Muscle layer of colon (tissue), 2 donors: ENCODE data around the gene SLC25A1.

Source experiments
- H3K27ac ChIP-seq: one replicate; pipeline ENCODE4 v1.7.0; 2013; ENCODE audit warnings: low read depth, mild to moderate bottlenecking, low read length, moderate library complexity
- H3K27me3 ChIP-seq, 2 donors: one replicate each; pipeline ENCODE4 v1.7.0; 2013; ENCODE audit warnings: low read length in 2 of 2, mild to moderate bottlenecking in 2 of 2; ENCODE audit not compliant: insufficient read depth in 2 of 2, control insufficient read depth in 1 of 2
- H3K36me3 ChIP-seq: one replicate; pipeline ENCODE4 v1.7.0; 2013; ENCODE audit warnings: mild to moderate bottlenecking, low read length; ENCODE audit not compliant: insufficient read depth
- H3K4me1 ChIP-seq: one replicate; pipeline ENCODE4 v1.7.0; 2013; ENCODE audit warnings: mild to moderate bottlenecking, low read length; ENCODE audit not compliant: insufficient read depth
- H3K4me3 ChIP-seq, 2 donors: one replicate each; pipeline ENCODE4 v1.7.0; 2013; ENCODE audit warnings: low read length in 2 of 2, low read depth in 1 of 2, mild to moderate bottlenecking in 1 of 2, moderate library complexity in 1 of 2
- H3K9ac ChIP-seq: one replicate; pipeline ENCODE4 v1.7.0; 2013; ENCODE audit warnings: low read length
- H3K9me3 ChIP-seq: one replicate; pipeline ENCODE4 v1.7.0; 2013; ENCODE audit warnings: mild to moderate bottlenecking, low read length
- donor health status: abdominal sarcoma.
- donor health status: Adenocarcinoma of cecum.

The SLC25A1 gene

GRCh38 chr22:19193879-19194278 is 15.3 kb upstream of the SLC25A1 start:
- H3K27ac ChIP-seq: no peak overlapping the region
- no peaks in the 10 kb centered on the region for H3K4me1 ChIP-seq
- no peaks in the 10 kb centered on the region for H3K27me3 ChIP-seq
- H3K36me3 ChIP-seq: no peaks in the 10 kb centered on the region
- no peak overlapping the region for H3K4me3 ChIP-seq
- H3K9me3 ChIP-seq: no peaks in the 10 kb centered on the region
- H3K9ac ChIP-seq: no peak overlapping the region

GRCh38 chr22:19187716-19188563 is 9.4 kb upstream of the SLC25A1 start:
- no peak overlapping the region for H3K27ac ChIP-seq
- H3K9me3 ChIP-seq: no peaks in the 10 kb centered on the region
- no peak overlapping the region for H3K4me3 ChIP-seq
- H3K36me3 ChIP-seq: no peaks in the 10 kb centered on the region
- H3K27me3 ChIP-seq: no peaks in the 10 kb centered on the region
- no peaks in the 10 kb centered on the region for H3K4me1 ChIP-seq
- H3K9ac ChIP-seq: no peak overlapping the region

DNA sequence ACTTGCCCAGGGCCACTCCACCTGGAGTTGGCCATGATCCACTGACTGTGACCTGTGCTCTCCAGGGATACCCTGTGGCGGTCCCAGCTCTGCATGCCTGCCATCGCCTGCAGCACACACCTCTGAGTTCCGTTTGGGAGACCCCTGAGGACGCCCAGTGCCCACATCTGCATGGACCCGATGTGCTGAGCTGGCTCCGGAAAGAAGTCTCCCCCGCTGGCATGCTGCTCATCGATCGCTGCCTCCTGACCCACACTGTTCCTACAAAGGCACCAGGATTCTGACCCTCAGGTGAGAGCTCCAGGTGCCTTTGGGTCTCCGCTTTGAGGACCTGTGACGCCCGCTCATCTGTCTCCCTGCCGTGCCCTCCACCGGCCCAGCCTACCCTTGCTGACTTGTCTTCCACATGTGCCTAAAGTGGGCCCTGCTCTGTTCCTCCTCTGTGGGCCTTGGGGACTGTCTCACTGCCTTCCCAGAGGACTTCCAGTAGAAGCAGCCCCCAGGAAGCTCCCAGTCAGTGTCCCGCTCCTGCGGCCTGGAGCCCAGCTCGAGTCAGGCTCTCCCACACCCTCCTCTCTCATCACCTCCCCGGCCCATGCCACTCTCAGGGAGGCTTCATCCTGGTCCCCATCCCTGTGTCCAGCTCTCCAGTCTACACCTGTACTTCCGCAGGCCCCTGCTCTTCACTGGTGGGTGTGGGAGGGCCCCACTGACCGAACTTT is 5.9 kb upstream of the SLC25A1 start:
- no peak overlapping the region for H3K27ac ChIP-seq
- H3K27me3 ChIP-seq: no peaks in the 10 kb centered on the region
- H3K4me1 ChIP-seq: peaks cover 4% of the 10 kb centered on the region
- no peaks in the 10 kb centered on the region for H3K36me3 ChIP-seq
- H3K9me3 ChIP-seq: no peaks in the 10 kb centered on the region
- H3K4me3 ChIP-seq: no peak overlapping the region
- no peak overlapping the region for H3K9ac ChIP-seq

DNA sequence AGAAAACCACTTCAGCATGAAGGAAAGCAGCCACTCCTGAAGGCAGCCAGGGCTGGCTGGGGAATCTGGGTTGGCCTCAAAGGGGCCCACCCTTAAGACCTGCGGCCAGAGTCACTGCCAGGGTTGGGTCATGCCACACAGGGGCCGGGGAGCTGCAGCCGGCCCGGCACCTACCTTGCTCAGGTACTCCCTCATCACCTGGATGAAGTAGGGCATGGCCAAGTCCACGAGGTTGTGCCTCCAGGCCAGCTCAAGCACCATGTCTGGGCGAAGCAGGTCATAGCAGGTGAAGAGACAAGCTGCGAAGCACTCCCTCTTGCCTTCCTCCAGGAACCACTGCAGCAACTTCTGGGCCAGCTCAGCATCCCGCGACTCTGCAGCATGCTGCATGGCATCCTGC is 4.7 kb upstream of the SLC25A1 start:
- Histone ChIP-seq H3K4me3 (no peak overlapping the region), H3K36me3 (no peaks in the 10 kb centered on the region), H3K27me3 (no peaks in the 10 kb centered on the region), H3K9ac (no peak overlapping the region), H3K4me1 (peaks cover 8% of the 10 kb centered on the region), H3K27ac (no peak overlapping the region), H3K9me3 (no peaks in the 10 kb centered on the region)

- Histone ChIP-seq H3K4me1 (peaks cover 8% of the 10 kb centered on the region), H3K36me3 (no peaks in the 10 kb centered on the region), H3K9me3 (no peaks in the 10 kb centered on the region), H3K9ac (no peak overlapping the region), H3K4me3 (no peak overlapping the region), H3K27ac (no peak overlapping the region), H3K27me3 (no peaks in the 10 kb centered on the region)
Measured at GRCh38 chr22:19182472-19183157, 4.1 kb upstream of the SLC25A1 start.

DNA sequence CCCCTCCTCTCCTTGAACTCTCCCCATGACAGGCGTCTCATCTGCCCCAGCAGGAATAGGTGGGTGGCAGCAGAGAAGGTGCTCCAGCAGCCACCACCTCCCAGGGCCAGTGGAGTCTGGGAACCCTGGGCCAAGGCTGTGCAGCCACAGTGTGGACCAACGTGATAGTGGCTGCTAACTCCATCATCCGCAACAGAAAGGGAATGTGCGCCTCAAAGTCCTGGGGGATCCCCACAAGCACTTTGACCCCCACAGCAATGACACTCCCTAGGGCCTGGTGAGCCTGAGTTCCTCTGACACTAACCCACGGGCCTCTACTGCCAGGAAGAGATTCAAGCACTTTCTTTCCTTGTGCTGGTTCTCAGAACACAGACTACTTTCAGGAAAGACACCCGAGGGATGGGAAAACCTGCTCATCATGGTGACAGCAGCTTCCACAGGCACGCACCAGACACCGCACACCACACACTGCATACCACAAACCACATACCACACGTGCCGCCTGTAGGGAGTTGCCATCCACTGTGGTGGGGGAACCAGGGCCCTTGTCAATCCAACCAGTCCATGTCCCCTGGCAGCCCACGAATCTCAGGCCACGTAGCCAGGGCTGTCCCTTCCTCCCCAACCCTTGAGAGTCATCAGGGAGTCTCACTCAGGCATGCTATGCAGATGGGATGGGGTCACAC is 3.4 kb upstream of the SLC25A1 start:
- H3K9ac ChIP-seq: no peak overlapping the region
- H3K36me3 ChIP-seq: no peaks in the 10 kb centered on the region
- peaks cover 15% of the 10 kb centered on the region for H3K4me1 ChIP-seq
- H3K9me3 ChIP-seq: no peaks in the 10 kb centered on the region
- no peak overlapping the region for H3K27ac ChIP-seq
- H3K27me3 ChIP-seq: no peaks in the 10 kb centered on the region
- H3K4me3 ChIP-seq: no peak overlapping the region

GRCh38 chr22:19180740-19181410 is 2.3 kb upstream of the SLC25A1 start:
- no peaks in the 10 kb centered on the region for H3K36me3 ChIP-seq
- H3K4me1 ChIP-seq: peaks cover 19% of the 10 kb centered on the region
- H3K27me3 ChIP-seq: no peaks in the 10 kb centered on the region
- H3K27ac ChIP-seq: no peak overlapping the region
- H3K4me3 ChIP-seq: no peak overlapping the region
- no peaks in the 10 kb centered on the region for H3K9me3 ChIP-seq
- no peak overlapping the region for H3K9ac ChIP-seq

- H3K36me3 ChIP-seq: no peaks in the 10 kb centered on the region
- no peak overlapping the region for H3K9ac ChIP-seq
- H3K4me3 ChIP-seq: no peak overlapping the region
- no peaks in the 10 kb centered on the region for H3K27me3 ChIP-seq
- no peaks in the 10 kb centered on the region for H3K9me3 ChIP-seq
- H3K27ac ChIP-seq: no peak overlapping the region
- H3K4me1 ChIP-seq: peaks cover 19% of the 10 kb centered on the region
Measured at GRCh38 chr22:19180234-19180633, 1.7 kb upstream of the SLC25A1 start.

DNA sequence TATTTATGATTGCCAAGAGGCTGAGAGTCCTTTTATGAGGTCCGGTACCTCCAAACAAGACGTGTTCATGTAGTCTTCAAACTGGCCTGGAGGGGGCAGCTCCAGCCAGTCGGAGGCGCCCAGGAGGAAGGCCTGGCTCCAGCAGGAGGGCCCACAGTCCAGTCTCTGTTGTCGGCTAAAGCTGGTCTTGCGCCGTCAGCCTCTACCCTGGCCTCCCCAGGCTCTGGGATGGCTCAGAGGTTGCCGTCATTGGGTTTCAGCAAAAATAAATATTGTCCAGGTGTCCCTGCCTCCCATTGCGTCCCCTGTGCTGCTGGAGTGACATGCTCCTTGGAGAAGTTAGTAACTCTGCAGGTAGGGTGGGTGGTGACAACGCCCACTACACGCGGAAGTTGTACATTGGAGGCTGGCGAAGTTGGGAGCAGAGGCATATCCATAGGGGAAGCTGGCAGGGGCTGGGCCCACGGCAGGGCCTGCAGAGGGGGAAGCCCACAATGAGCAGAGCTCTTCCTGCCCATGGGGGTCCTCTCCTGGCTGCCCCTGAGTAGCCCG is 1.0 kb upstream of the SLC25A1 start:
- H3K36me3 ChIP-seq: no peaks in the 10 kb centered on the region
- H3K9me3 ChIP-seq: no peaks in the 10 kb centered on the region
- peaks cover 21% of the 10 kb centered on the region for H3K4me1 ChIP-seq
- H3K27ac ChIP-seq: peak overlapping the region; percentile 61
- peak overlapping the region in 1 of 2 donors; percentile 74 for H3K4me3 ChIP-seq
- peak overlapping the region; percentile 38 for H3K9ac ChIP-seq
- no peaks in the 10 kb centered on the region for H3K27me3 ChIP-seq

GRCh38 chr22:19178065-19178656 is 375 bp downstream of the SLC25A1 start:
- H3K4me3 ChIP-seq: peak overlapping the region; percentile 60 to 66
- H3K36me3 ChIP-seq: no peaks in the 10 kb centered on the region
- peak overlapping the region; percentile 62 for H3K27ac ChIP-seq
- no peaks in the 10 kb centered on the region for H3K9me3 ChIP-seq
- no peak overlapping the region for H3K9ac ChIP-seq
- peaks cover 24% of the 10 kb centered on the region for H3K4me1 ChIP-seq
- no peaks in the 10 kb centered on the region for H3K27me3 ChIP-seq
